CD14-positive monocyte (primary cell): ENCODE results near the gene ZIC5. TPM values are rescaled to one million over a fixed set of nuclear protein-coding genes. Genes with fewer than 3 reads are reported as not detected.

Source experiments
- DNase-seq, 3 donors: peaks; one replicate each; pipeline ENCODE4 v3.0.0-alpha.2; 2011 to 2022
- H2AFZ ChIP-seq: 2 replicates; pipeline ENCODE4 v1.6.0; 2012; ENCODE audit warnings: mild to moderate bottlenecking, low read depth, low read length, inconsistent platforms; ENCODE audit not compliant: insufficient read depth, poor library complexity, severe bottlenecking
- H3K27ac ChIP-seq, 2 donors: 1 replicate in 1 of 2; 2 replicates in 1 of 2; pipeline ENCODE4 v1.5.1; 2012 to 2013; ENCODE audit warnings: low read length in 2 of 2, control low read depth in 1 of 2, inconsistent platforms in 1 of 2, low read depth in 1 of 2, mild to moderate bottlenecking in 1 of 2
- H3K27me3 ChIP-seq, 2 donors: one replicate each; pipeline versions ENCODE4 v1.6.0 to v1.6.1; 2011 to 2013; ENCODE audit warnings: low read length in 2 of 2; ENCODE audit not compliant: control insufficient read depth in 2 of 2, insufficient read depth in 2 of 2
- H3K36me3 ChIP-seq, 2 donors: replicated peaks in 1 of 2; 1 replicate in 1 of 2; 2 replicates in 1 of 2; pipeline versions ENCODE4 v1.5.1 to v1.6.1; 2012 to 2013; ENCODE audit warnings: low read length in 2 of 2, control low read depth in 1 of 2, inconsistent platforms in 1 of 2, mild to moderate bottlenecking in 1 of 2; ENCODE audit not compliant: insufficient read depth in 2 of 2, control insufficient read depth in 1 of 2
- H3K4me1 ChIP-seq, 2 donors: 1 replicate in 1 of 2; 2 replicates in 1 of 2; pipeline versions ENCODE4 v1.5.1 to v1.6.1; 2012 to 2013; ENCODE audit warnings: low read length in 2 of 2, control low read depth in 1 of 2, inconsistent platforms in 1 of 2, mild to moderate bottlenecking in 1 of 2, moderate library complexity in 1 of 2; ENCODE audit not compliant: insufficient read depth in 2 of 2, control insufficient read depth in 1 of 2
- H3K4me2 ChIP-seq: replicated peaks from 2 replicates; pipeline ENCODE3; 2012; ENCODE audit warnings: low read length, moderate library complexity, mild to moderate bottlenecking; ENCODE audit not compliant: poor library complexity, severe bottlenecking; ENCODE audit errors: extremely low read depth
- H3K4me3 ChIP-seq, 3 experiments: fragments of 200-600 bp in 1 of 3; sonication (generic) in 1 of 3; replicated peaks in 1 of 3; 1 replicate in 2 of 3; 2 replicates in 1 of 3; pipeline ENCODE4 v1.5.1; 2011 to 2013; ENCODE audit warnings: low read length in 3 of 3, mild to moderate bottlenecking in 3 of 3, control low read depth in 2 of 3, low read depth in 2 of 3, inconsistent platforms in 1 of 3, moderate library complexity in 1 of 3
- H3K79me2 ChIP-seq: 2 replicates; pipeline ENCODE4 v1.6.0; 2012; ENCODE audit warnings: mild to moderate bottlenecking, control low read depth, inconsistent platforms, low read length, moderate library complexity; ENCODE audit not compliant: insufficient read depth
- H3K9ac ChIP-seq: 2 replicates; pipeline ENCODE4 v1.6.0; 2017; ENCODE audit warnings: low read length, mild to moderate bottlenecking; ENCODE audit not compliant: insufficient read depth, poor library complexity, severe bottlenecking
- H3K9me3 ChIP-seq, 2 donors: replicated peaks in 1 of 2; 1 replicate in 1 of 2; 2 replicates in 1 of 2; pipeline versions ENCODE4 v1.5.1 to v1.6.1; 2012 to 2013; ENCODE audit warnings: low read length in 2 of 2, control low read depth in 1 of 2; ENCODE audit not compliant: control insufficient read depth in 1 of 2, insufficient read depth in 1 of 2
- H4K20me1 ChIP-seq: 2 replicates; pipeline ENCODE4 v1.6.0; 2012; ENCODE audit warnings: mild to moderate bottlenecking, low read length, control low read depth, moderate library complexity; ENCODE audit not compliant: insufficient read depth
- H3K27ac Mint-ChIP-seq, 7 donors: one replicate each; pipeline ENCODE4 v1.8.0; 2020; ENCODE audit warnings: mild to moderate bottlenecking in 7 of 7, mixed read lengths in 7 of 7, moderate library complexity in 6 of 7, inconsistent platforms in 2 of 7
- H3K27me3 Mint-ChIP-seq, 3 donors: one replicate each; pipeline ENCODE4 v1.8.0; 2021 to 2022; ENCODE audit warnings: low read depth in 3 of 3, mild to moderate bottlenecking in 3 of 3, mixed read lengths in 3 of 3, moderate library complexity in 3 of 3, inconsistent platforms in 1 of 3
- H3K36me3 Mint-ChIP-seq, 2 donors: one replicate each; pipeline ENCODE4 v1.8.0; 2020; ENCODE audit warnings: mixed read lengths in 2 of 2, inconsistent platforms in 1 of 2, mild to moderate bottlenecking in 1 of 2
- H3K4me1 Mint-ChIP-seq: one replicate; pipeline ENCODE4 v1.8.0; 2020; ENCODE audit warnings: mild to moderate bottlenecking, mixed read lengths
- H3K4me3 Mint-ChIP-seq, 2 donors: one replicate each; pipeline ENCODE4 v1.8.0; 2020; ENCODE audit warnings: mild to moderate bottlenecking in 2 of 2, mixed read lengths in 2 of 2, moderate library complexity in 1 of 2
- H3K9me3 Mint-ChIP-seq, 7 donors: one replicate each; pipeline ENCODE4 v1.8.0; 2020 to 2022; ENCODE audit warnings: mixed read lengths in 7 of 7, mild to moderate bottlenecking in 6 of 7, moderate library complexity in 6 of 7, inconsistent platforms in 2 of 7
- WGBS: methylation state at CpG from one replicate; pipeline ENCODE4 v1.1.5; 2013; ENCODE audit warnings: missing lambda C conversion rate; ENCODE audit not compliant: insufficient coverage; 5-methylcytosine and 5-hydroxymethylcytosine counted together
- intact Hi-C, 2 donors: fragments of 100-400 bp; cut with micrococcal nuclease; formaldehyde crosslinking; loops; one replicate each; pipeline versions ENCODE4 v1.15.0 to v1.15.1; 2023
- polyA plus RNA-seq, 3 donors: library from polyadenylated mRNA; depleted of rRNA in 1 of 3; unstranded in 2 of 3; stranded (reverse) in 1 of 3; fragments of 300-500 nt in 2 of 3; fragments of >200 nt in 1 of 3; fragmentation: Illumina TruSeq in 2 of 3; gene quantifications; 1 replicate in 2 of 3; 2 replicates in 1 of 3; pipeline ENCODE4 v1.2.3, GENCODE V29; 2012 to 2021
- TF ChIP-seq, protein P1 (sequence below): fragments of 200-600 bp; IDR thresholded peaks from one replicate; pipeline ENCODE4 v1.8.0; 2022; ENCODE audit warnings: antibody characterized with exemption, mild to moderate bottlenecking

Gene ZIC5
- polyA plus RNA-seq, 3 donors: not detected

DNA sequence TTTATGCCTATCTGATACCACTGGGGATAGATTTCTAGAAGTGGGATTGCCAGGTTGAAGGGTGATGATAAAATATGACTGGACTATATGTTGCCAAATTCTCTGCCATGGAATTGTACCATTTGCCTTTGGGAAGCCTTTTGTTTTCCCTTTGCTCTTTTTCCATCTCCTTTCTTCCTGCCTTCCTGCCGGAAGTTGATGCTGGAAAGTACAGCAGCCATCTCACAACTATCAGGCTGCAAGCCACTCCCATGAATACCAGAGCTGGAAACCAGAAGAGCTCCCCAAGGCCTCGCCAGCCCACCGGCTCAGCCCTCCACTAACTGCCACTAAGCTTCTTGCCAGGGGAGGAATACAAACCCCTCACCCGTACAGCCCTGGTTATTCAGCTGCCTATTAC, 29.7 kb downstream of the ZIC5 start:
- no peak overlapping the region for H3K27ac Mint-ChIP-seq
- Histone ChIP-seq H3K4me1 (no peaks in the 10 kb centered on the region), H3K4me3 (no peak overlapping the region), H3K9ac (no peak overlapping the region), H3K27ac (no peak overlapping the region), H3K36me3 (no peaks in the 10 kb centered on the region), H3K4me2 (no peak overlapping the region), H3K9me3 (no peaks in the 10 kb centered on the region), H3K79me2 (no peaks in the 10 kb centered on the region), H2AFZ (no peak overlapping the region), H3K27me3 (peaks cover 0 to 12% of the 10 kb centered on the region in 2 donors), H4K20me1 (no peaks in the 10 kb centered on the region)
- TF ChIP-seq, protein P1, sequence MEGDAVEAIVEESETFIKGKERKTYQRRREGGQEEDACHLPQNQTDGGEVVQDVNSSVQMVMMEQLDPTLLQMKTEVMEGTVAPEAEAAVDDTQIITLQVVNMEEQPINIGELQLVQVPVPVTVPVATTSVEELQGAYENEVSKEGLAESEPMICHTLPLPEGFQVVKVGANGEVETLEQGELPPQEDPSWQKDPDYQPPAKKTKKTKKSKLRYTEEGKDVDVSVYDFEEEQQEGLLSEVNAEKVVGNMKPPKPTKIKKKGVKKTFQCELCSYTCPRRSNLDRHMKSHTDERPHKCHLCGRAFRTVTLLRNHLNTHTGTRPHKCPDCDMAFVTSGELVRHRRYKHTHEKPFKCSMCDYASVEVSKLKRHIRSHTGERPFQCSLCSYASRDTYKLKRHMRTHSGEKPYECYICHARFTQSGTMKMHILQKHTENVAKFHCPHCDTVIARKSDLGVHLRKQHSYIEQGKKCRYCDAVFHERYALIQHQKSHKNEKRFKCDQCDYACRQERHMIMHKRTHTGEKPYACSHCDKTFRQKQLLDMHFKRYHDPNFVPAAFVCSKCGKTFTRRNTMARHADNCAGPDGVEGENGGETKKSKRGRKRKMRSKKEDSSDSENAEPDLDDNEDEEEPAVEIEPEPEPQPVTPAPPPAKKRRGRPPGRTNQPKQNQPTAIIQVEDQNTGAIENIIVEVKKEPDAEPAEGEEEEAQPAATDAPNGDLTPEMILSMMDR: no peak
- 89% methylated on average over 3 of the region's 4 CpGs for WGBS
- no peak overlapping the region for H3K4me3 Mint-ChIP-seq
- no peaks in the 10 kb centered on the region for H3K4me1 Mint-ChIP-seq
- peaks cover 0 to 1% (median 0%) of the 10 kb centered on the region in 7 donors for H3K9me3 Mint-ChIP-seq
- no peaks in the 10 kb centered on the region for H3K36me3 Mint-ChIP-seq
- DNase-seq: no peak
- intact Hi-C loops: no loop called here
- peaks cover 31 to 39% (median 37%) of the 10 kb centered on the region in 3 donors for H3K27me3 Mint-ChIP-seq

DNA sequence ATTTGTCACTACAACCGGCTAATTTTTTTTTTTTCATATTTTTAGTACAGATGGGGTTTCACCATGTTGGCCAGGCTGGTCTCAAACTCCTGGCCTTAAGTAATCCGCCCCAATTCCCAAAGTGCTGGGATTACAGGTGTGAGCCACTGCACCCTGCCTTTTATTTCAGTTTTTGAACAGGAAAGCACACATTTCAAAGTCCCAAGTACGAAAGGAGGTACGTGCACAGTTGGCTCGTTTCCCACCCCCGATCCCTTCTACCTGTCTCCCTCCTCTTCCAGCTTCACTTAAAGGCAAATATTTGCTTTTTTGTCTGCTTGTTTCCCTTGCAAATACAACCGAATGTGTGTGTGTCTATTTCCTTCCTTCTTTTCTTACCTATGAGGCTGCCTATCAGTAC, 30.5 kb downstream of the ZIC5 start:
- WGBS: 94% methylated on average over 5 of the region's 7 CpGs
- Histone ChIP-seq H3K27ac (no peak overlapping the region), H4K20me1 (no peaks in the 10 kb centered on the region), H3K79me2 (no peaks in the 10 kb centered on the region), H3K36me3 (no peaks in the 10 kb centered on the region), H3K9me3 (no peaks in the 10 kb centered on the region), H3K4me2 (no peak overlapping the region), H2AFZ (no peak overlapping the region), H3K4me1 (no peaks in the 10 kb centered on the region), H3K4me3 (no peak overlapping the region), H3K9ac (no peak overlapping the region), H3K27me3 (peaks cover 0 to 8% of the 10 kb centered on the region in 2 donors)
- Mint-ChIP-seq H3K4me1 (no peaks in the 10 kb centered on the region), H3K36me3 (no peaks in the 10 kb centered on the region), H3K4me3 (no peak overlapping the region), H3K27ac (no peak overlapping the region), H3K27me3 (peaks cover 30 to 33% (median 31%) of the 10 kb centered on the region in 3 donors), H3K9me3 (peaks cover 0 to 1% (median 0%) of the 10 kb centered on the region in 7 donors)
- TF ChIP-seq, protein P1: no peak
- DNase-seq: no peak
- intact Hi-C loops: no loop called here
